ENCODE results near the gene FIBIN. TPM values are rescaled to one million over a fixed set of nuclear protein-coding genes. Genes with fewer than 3 reads are reported as not detected.

Gene FIBIN
- not detected for total RNA-seq

GRCh38 chr11:26993965-26994457 is at the start of gene FIBIN:
FIBIN (plus strand) TSS chr11:26994112; CDS start chr11:26994527, 415 bp downstream.
- POLR2A ChIA-PET, result no interaction called here
- no peaks in the 10 kb centered on the region for H3K27me3 Mint-ChIP-seq
- no peak within 1 kb of the TSS for H3K4me3 Mint-ChIP-seq
- CTCF ChIA-PET, result no interaction called here
- H3K9me3 Mint-ChIP-seq, result no peaks in the 10 kb centered on the region
- no peak for DNase-seq
- H3K36me3 Mint-ChIP-seq (ENCODE audit: low read depth), result no peaks in the 10 kb centered on the region
- H3K4me1 Mint-ChIP-seq, result no peaks in the 10 kb centered on the region
- H3K27ac Mint-ChIP-seq, result no peak within 1 kb of the TSS

DNA sequence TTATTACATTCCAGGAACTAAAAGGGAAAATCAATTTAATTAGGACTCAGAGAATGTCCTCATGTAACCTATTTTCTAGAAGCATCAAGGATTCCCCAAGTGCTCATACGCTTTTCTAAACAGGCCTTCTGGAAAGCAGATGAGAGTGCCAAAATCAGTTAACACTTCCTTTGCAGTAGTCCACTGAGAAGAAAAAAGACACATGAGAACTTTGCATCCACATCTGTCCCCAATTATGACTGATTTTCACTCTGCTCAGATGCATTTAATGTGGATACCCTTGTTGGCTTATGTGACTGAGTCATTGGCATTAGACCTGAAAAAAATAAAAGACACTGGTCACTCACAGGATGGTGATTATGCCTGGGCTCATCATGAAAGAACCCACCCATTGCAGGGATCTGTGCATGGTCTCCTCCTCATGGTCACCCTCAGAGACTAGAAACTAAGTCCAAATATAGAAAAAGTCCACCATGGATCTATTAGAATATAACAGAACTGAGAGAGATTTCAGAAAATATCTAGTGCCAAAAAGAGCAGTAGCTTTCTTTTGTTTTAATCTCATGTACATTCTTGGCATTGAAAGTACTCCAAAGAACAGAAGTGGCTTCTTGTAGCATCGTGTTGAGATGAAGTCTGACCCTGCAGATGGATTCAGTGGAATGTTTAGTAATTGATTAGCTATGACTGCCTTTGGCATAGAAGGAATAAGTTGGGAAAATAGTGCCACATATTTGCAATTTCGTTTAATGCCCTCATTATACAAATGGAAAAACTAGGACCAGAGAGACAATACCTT is 48.8 kb upstream of the FIBIN start:
- Mint-ChIP-seq H3K9me3 (peaks cover 10% of the 10 kb centered on the region), H3K4me1 (no peaks in the 10 kb centered on the region), H3K4me3 (no peak overlapping the region), H3K27me3 (no peaks in the 10 kb centered on the region), H3K27ac (no peak overlapping the region), H3K36me3 (ENCODE audit: low read depth) (no peaks in the 10 kb centered on the region)
- ChIA-PET POLR2A (no interaction called here), CTCF (no interaction called here)
- DNase-seq, result no peak

DNA sequence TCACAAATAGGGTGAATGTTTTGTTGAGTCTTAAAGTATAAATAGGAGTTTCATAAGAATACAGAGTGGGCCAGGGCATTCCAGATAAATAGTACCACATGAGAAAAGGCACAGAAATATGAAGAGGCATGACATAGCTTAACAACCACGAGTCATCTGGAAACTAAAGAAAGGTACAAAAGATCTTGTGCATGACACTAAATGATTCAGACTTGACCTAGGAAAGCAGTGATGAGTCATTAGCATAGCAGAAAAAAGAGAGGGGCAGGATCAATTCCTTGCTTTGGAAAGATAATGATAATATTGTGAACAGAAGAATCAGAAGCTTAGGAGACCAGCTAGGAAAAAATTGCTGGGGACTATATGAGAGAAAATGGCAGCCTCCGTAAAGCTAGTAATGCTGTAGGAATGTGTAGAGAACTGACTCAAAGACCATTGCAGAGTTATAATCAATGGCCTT is 47.6 kb upstream of the FIBIN start:
- no peaks in the 10 kb centered on the region for H3K4me1 Mint-ChIP-seq
- CTCF ChIA-PET, result no interaction called here
- H3K9me3 Mint-ChIP-seq, result peaks cover 10% of the 10 kb centered on the region
- H3K27ac Mint-ChIP-seq, result no peak overlapping the region
- no peak for DNase-seq
- H3K36me3 Mint-ChIP-seq (ENCODE audit: low read depth), result no peaks in the 10 kb centered on the region
- H3K27me3 Mint-ChIP-seq, result no peaks in the 10 kb centered on the region
- POLR2A ChIA-PET, result no interaction called here
- H3K4me3 Mint-ChIP-seq, result no peak overlapping the region

DNA sequence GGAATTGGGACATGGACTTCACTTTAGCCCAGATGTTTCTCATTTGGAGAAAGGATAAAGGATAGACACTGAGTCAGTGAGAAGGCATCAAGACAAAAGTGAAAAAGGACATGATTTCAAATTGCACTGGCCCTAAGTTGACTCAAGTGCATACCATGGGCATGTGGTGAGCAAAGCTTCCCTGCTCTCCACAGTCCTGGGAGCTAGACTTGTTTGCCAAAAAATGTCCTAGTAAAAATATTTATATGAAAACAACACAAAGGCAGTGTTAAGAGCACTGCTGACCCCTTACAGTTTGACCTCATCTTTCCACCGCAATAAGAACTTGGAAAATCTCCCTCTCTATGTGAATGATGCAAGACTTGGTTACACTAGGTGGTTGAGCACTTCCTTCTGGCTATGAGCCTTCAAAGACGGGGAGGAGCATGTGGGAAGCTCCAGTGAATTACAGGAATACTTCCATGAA is 46.5 kb upstream of the FIBIN start:
- DNase-seq, result no peak
- no peaks in the 10 kb centered on the region for H3K36me3 Mint-ChIP-seq (ENCODE audit: low read depth)
- H3K4me3 Mint-ChIP-seq, result no peak overlapping the region
- H3K27ac Mint-ChIP-seq, result no peak overlapping the region
- POLR2A ChIA-PET, result no interaction called here
- CTCF ChIA-PET, result no interaction called here
- H3K4me1 Mint-ChIP-seq, result no peaks in the 10 kb centered on the region
- no peaks in the 10 kb centered on the region for H3K27me3 Mint-ChIP-seq
- H3K9me3 Mint-ChIP-seq, result peaks cover 10% of the 10 kb centered on the region

DNA sequence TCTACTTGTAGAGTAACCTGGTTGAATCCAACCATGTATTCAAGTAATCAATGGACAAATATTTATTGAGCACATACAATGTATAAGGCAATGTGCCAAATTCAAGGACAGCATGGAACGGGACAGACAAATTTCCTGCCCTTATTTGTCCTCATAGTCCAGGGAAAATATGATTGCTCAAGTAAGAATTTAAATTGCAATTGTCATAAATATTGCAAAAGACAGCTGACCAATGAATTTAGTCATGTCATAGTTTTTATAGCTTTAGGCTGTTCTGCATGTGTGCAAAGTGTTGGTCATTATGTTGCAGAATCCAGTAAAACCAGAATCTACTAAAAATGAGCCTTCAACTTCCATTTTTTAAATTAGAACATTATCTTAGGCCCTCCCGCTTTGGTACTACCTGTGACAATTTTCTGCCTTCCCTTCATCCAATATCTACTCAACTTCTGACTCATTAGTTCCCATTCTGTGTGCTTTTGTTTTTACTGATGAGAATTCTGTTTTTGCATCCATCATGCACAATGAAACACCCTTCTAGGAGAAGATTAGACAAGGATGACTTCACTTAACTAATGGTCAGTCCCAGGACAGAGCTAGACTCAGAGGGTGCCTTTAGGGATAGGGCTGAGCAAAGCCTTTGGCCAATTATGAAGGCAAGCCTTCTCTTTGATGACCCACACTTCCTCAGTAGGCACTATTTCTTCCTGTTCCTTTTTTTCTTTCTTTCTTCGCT is 45.8 kb upstream of the FIBIN start:
- peaks cover 10% of the 10 kb centered on the region for H3K9me3 Mint-ChIP-seq
- no peak overlapping the region for H3K27ac Mint-ChIP-seq
- H3K36me3 Mint-ChIP-seq (ENCODE audit: low read depth), result no peaks in the 10 kb centered on the region
- no peak overlapping the region for H3K4me3 Mint-ChIP-seq
- H3K27me3 Mint-ChIP-seq, result no peaks in the 10 kb centered on the region
- no peak for DNase-seq
- POLR2A ChIA-PET, result no interaction called here
- CTCF ChIA-PET, result no interaction called here
- no peaks in the 10 kb centered on the region for H3K4me1 Mint-ChIP-seq

DNA sequence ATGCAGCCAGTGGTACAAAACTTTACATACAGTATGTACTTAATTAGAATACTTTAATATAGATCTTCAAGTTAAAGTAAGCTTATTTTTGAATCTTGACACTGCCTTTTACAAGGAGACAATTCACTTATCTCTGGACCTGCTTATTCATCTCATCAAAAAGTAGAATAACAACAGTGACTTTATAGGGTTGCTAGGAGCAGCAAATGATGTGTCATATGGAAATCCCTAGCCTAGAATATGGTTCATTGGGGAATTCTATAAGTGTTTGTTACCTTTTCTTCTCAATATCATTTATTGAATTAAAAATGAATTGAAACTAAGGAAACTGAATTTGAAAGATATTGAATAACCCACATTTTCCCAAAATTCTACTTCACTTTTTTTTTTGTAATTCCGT is 45.0 kb upstream of the FIBIN start:
- H3K27me3 Mint-ChIP-seq, result no peaks in the 10 kb centered on the region
- ChIA-PET CTCF (no interaction called here), POLR2A (no interaction called here)
- DNase-seq, result no peak
- H3K36me3 Mint-ChIP-seq (ENCODE audit: low read depth), result no peaks in the 10 kb centered on the region
- no peak overlapping the region for H3K4me3 Mint-ChIP-seq
- H3K9me3 Mint-ChIP-seq, result peaks cover 10% of the 10 kb centered on the region
- no peak overlapping the region for H3K27ac Mint-ChIP-seq
- no peaks in the 10 kb centered on the region for H3K4me1 Mint-ChIP-seq

DNA sequence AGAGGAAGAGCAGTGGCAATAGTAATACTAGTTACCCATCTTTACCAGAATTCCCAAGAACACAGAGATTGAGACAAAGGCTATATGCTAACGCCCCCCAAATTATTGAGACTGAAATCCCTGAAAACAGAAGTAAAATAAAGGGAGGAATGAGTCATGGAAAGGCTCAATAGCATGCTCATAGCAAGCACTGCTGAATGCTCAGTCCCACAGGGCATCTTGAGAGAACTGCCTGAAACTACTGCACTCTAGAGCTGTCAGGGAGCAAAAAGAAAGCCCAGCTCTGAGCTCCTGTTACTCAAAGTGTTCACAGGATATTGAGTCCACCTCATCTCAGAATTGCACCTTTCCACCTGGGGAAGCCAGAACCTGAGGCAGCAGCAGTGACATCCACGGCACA is 44.1 kb upstream of the FIBIN start:
- no peaks in the 10 kb centered on the region for H3K36me3 Mint-ChIP-seq (ENCODE audit: low read depth)
- CTCF ChIA-PET, result no interaction called here
- no peak overlapping the region for H3K27ac Mint-ChIP-seq
- POLR2A ChIA-PET, result no interaction called here
- DNase-seq, result no peak
- H3K4me3 Mint-ChIP-seq, result no peak overlapping the region
- H3K27me3 Mint-ChIP-seq, result no peaks in the 10 kb centered on the region
- H3K9me3 Mint-ChIP-seq, result peaks cover 10% of the 10 kb centered on the region
- H3K4me1 Mint-ChIP-seq, result no peaks in the 10 kb centered on the region

GRCh38 chr11:26950260-26950719 is 43.6 kb upstream of the FIBIN start:
- CTCF ChIA-PET, result no interaction called here
- no peak overlapping the region for H3K27ac Mint-ChIP-seq
- H3K27me3 Mint-ChIP-seq, result no peaks in the 10 kb centered on the region

DNA sequence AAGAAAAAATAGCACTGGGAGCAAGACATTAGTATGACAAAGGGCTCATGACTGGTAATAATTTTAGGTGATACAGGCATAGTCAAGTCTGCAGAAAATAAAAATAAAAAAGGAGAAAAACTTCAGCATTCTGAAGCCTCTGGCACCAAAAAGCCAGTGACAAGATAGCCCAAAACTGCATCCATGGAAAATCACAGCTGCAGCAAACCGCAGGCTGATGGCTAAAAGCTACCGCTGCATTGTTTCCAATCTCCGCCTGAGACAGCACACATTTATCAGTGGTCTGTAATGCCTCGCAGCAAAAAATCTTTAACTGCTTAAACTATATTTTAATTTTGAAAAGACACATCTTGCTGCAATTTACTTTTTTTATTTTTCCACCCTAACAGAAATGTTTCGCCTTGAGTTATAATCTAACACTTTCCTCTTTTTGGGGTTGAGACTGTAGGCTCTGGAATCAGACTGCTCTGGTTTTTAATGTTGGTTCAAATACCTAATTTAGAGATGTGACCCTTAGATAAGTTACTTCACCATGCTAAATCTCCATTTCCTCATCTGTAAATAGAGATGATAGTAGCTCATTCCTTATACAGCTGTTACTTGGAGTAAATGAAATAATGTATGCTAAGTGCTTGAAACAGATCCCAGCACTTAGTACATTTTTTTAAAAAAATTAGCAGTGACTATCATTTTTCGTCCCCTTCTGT is 42.0 kb upstream of the FIBIN start:
- Mint-ChIP-seq H3K9me3 (peaks cover 6% of the 10 kb centered on the region), H3K36me3 (ENCODE audit: low read depth) (no peaks in the 10 kb centered on the region)

More at GRCh38 chr11:26950260-26950719, 43.6 kb upstream of the FIBIN start:
- H3K9me3 Mint-ChIP-seq, result peaks cover 10% of the 10 kb centered on the region
- no peak overlapping the region for H3K4me3 Mint-ChIP-seq
- POLR2A ChIA-PET, result no interaction called here
- H3K36me3 Mint-ChIP-seq (ENCODE audit: low read depth), result no peaks in the 10 kb centered on the region
- no peaks in the 10 kb centered on the region for H3K4me1 Mint-ChIP-seq
- no peak for DNase-seq

DNA sequence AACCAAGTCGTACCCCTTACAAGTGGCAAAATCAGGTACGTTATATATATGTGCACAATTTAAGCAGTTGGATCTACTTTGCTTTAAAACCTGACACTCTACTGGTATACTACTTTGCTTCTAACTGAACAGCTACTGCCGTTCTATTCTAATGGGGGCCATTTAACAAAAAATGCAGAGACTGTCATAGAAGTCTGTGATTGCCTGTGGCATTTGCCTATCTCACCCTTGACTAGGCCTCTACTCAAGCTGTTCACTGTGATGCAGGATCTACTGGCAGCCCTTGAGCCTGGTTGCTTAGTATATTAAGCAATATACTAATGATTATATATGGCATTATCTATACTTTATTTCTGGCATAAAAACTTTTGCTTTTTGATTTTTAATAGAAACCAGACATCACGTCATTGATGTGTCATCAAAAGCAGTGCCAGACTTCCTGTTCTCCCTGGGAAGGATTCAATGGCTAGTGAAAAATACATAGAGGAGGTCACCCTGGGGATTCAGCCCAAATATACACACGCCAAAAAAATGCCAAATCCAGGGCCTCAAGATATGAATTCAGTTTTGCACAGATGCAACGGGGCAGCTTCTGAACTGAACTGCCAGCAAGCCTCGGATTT is 40.0 kb upstream of the FIBIN start:
- Mint-ChIP-seq H3K36me3 (ENCODE audit: low read depth) (no peaks in the 10 kb centered on the region), H3K4me1 (no peaks in the 10 kb centered on the region), H3K4me3 (no peak overlapping the region), H3K9me3 (peaks cover 3% of the 10 kb centered on the region), H3K27ac (no peak overlapping the region), H3K27me3 (no peaks in the 10 kb centered on the region)
- DNase-seq, result no peak
- ChIA-PET CTCF (no interaction called here), POLR2A (no interaction called here)

More for the DNA sequence above, 42.0 kb upstream of the FIBIN start:
- H3K4me3 Mint-ChIP-seq, result no peak overlapping the region
- no peak for DNase-seq
- no peaks in the 10 kb centered on the region for H3K4me1 Mint-ChIP-seq
- POLR2A ChIA-PET, result no interaction called here
- H3K27ac Mint-ChIP-seq, result no peak overlapping the region
- H3K27me3 Mint-ChIP-seq, result no peaks in the 10 kb centered on the region
- CTCF ChIA-PET, result no interaction called here

GRCh38 chr11:26958005-26958701 is 35.8 kb upstream of the FIBIN start:
- CTCF ChIA-PET, result no interaction called here

GRCh38 chr11:26958702-26959049 is 35.2 kb upstream of the FIBIN start:
- DNase-seq, result no peak
- H3K27ac Mint-ChIP-seq, result no peak overlapping the region
- H3K27me3 Mint-ChIP-seq, result no peaks in the 10 kb centered on the region
- no peak overlapping the region for H3K4me3 Mint-ChIP-seq
- no peaks in the 10 kb centered on the region for H3K36me3 Mint-ChIP-seq (ENCODE audit: low read depth)
- ChIA-PET CTCF (no interaction called here), POLR2A (no interaction called here)
- no peaks in the 10 kb centered on the region for H3K4me1 Mint-ChIP-seq
- peaks cover 5% of the 10 kb centered on the region for H3K9me3 Mint-ChIP-seq

More at GRCh38 chr11:26958005-26958701, 35.8 kb upstream of the FIBIN start:
- POLR2A ChIA-PET, result no interaction called here
- H3K9me3 Mint-ChIP-seq, result peaks cover 5% of the 10 kb centered on the region
- no peak overlapping the region for H3K4me3 Mint-ChIP-seq
- H3K4me1 Mint-ChIP-seq, result no peaks in the 10 kb centered on the region
- H3K27ac Mint-ChIP-seq, result no peak overlapping the region
- no peak for DNase-seq
- H3K36me3 Mint-ChIP-seq (ENCODE audit: low read depth), result no peaks in the 10 kb centered on the region
- H3K27me3 Mint-ChIP-seq, result no peaks in the 10 kb centered on the region
